HG03175 (cell line): ENCODE results near the gene RRP1B.
"Not testable (repeated sequence)": the region's sequence is repeated elsewhere in the genome, so short reads cannot be mapped to it uniquely, and the experiment has no call there.

Source experiments
- ATAC-seq: cut with Tn5 transposase; IDR thresholded peaks from one replicate; pipeline ENCODE4 v1.9.1; 2021; ENCODE audit warnings: mild to moderate bottlenecking, moderate library complexity; ENCODE audit not compliant: unreplicated experiment

Gene RRP1B

GRCh38 chr21:43639470-43640353 is 19.6 kb upstream of the RRP1B start:
- ATAC-seq, result no peak

- ATAC-seq, result no peak
These were observed 19.0 kb upstream of the RRP1B start for GRCh38 chr21:43640400-43640799.

- ATAC-seq, result no peak
These were observed 16.2 kb upstream of the RRP1B start for GRCh38 chr21:43643193-43643592.

- no peak for ATAC-seq
These were observed 15.3 kb upstream of the RRP1B start for GRCh38 chr21:43644071-43644470.

- no peak for ATAC-seq
These were observed 14.8 kb upstream of the RRP1B start for GRCh38 chr21:43644609-43645008.

GRCh38 chr21:43645136-43645891 is 14.0 kb upstream of the RRP1B start:
- no peak for ATAC-seq

GRCh38 chr21:43645976-43646375 is 13.4 kb upstream of the RRP1B start:
- ATAC-seq, result no peak

GRCh38 chr21:43646550-43647260 is 12.7 kb upstream of the RRP1B start:
- ATAC-seq, result peak; percentile 66

GRCh38 chr21:43648171-43648570 is 11.2 kb upstream of the RRP1B start:
- ATAC-seq, result no peak

GRCh38 chr21:43651926-43652325 is 7.4 kb upstream of the RRP1B start:
- ATAC-seq, result not testable (repeated sequence)

GRCh38 chr21:43652616-43653015 is 6.7 kb upstream of the RRP1B start:
- no peak for ATAC-seq

- ATAC-seq, result no peak
These were observed 5.7 kb upstream of the RRP1B start for GRCh38 chr21:43653626-43654025.

- ATAC-seq, result no peak
These were observed 4.4 kb upstream of the RRP1B start for GRCh38 chr21:43654806-43655489.

GRCh38 chr21:43657355-43658087 is 1.8 kb upstream of the RRP1B start:
- no peak for ATAC-seq

GRCh38 chr21:43658088-43658741 is 1.1 kb upstream of the RRP1B start:
- no peak for ATAC-seq

- ATAC-seq, result no peak
These were observed 608 bp upstream of the RRP1B start for GRCh38 chr21:43658769-43659135.

- ATAC-seq, result no peak
These were observed 2.9 kb downstream of the RRP1B start for GRCh38 chr21:43662286-43662685.

GRCh38 chr21:43663033-43663432 is 3.7 kb downstream of the RRP1B start:
- ATAC-seq, result no peak

- ATAC-seq, result no peak
These were observed 5.0 kb downstream of the RRP1B start for GRCh38 chr21:43664358-43664757.

- ATAC-seq, result no peak
These were observed 6.5 kb downstream of the RRP1B start for GRCh38 chr21:43665879-43666278.
